C4-2B (cell line): ENCODE measurements around the gene RASA3.

Experiments
- H3K27ac ChIP-seq: fragments of 450-650 bp; 2 replicates; pipeline ENCODE4 v1.5.1; 2017
- ZFX ChIP-seq: fragments of 450-650 bp; IDR thresholded peaks from 2 replicates; pipeline ENCODE4 v1.6.1; 2017
- TF ChIP-seq, protein P1 (sequence below): fragments of 450-650 bp; conservative IDR thresholded peaks from 2 replicates; pipeline ENCODE4 v1.5.1; 2017; ENCODE audit warnings: mild to moderate bottlenecking

RASA3 gene

DNA sequence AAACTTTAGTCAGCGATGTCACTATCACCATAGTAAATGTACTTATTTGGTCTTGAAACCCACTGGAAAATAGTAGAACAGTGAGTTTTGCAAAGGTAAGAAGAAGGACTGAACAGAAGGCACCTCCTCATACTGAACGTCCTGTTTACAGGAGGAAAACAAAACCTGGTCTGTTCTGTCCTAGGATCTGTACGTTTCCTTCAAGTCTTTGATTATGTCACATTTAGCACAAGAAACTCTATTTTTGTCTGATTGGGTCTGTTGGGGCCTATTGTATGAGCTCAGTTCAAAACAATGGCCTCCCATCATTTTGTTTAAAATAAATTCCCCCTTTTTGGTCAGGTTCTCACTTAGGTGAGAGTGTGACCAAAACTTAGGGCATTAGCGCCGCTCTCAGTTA is 35.5 kb upstream of the RASA3 start:
- TF ChIP-seq, protein P1, sequence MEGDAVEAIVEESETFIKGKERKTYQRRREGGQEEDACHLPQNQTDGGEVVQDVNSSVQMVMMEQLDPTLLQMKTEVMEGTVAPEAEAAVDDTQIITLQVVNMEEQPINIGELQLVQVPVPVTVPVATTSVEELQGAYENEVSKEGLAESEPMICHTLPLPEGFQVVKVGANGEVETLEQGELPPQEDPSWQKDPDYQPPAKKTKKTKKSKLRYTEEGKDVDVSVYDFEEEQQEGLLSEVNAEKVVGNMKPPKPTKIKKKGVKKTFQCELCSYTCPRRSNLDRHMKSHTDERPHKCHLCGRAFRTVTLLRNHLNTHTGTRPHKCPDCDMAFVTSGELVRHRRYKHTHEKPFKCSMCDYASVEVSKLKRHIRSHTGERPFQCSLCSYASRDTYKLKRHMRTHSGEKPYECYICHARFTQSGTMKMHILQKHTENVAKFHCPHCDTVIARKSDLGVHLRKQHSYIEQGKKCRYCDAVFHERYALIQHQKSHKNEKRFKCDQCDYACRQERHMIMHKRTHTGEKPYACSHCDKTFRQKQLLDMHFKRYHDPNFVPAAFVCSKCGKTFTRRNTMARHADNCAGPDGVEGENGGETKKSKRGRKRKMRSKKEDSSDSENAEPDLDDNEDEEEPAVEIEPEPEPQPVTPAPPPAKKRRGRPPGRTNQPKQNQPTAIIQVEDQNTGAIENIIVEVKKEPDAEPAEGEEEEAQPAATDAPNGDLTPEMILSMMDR: no peak
- TF ChIP-seq ZFX: no peak
- no peak overlapping the region for H3K27ac ChIP-seq

DNA sequence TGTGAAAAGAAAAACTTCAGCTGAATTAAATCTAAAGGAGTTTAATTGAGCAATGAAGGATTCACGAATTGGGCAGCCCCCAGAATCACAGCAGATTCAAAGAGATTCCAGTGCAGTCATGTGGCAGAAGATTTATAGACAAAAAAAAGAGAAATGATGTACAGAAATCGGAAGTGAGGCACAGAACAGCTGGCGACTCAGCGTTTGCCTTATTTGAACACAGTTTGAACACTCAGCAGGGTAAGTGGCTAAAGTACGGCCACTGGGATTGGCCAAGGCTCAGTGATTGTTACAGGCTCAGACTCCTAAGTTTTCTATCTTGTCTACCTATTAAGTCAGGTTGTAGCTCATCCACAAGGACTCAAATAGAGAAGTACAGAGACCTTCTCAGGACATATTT is 35.0 kb upstream of the RASA3 start:
- H3K27ac ChIP-seq: no peak overlapping the region
- no peak for TF ChIP-seq ZFX
- TF ChIP-seq, protein P1: no peak

DNA sequence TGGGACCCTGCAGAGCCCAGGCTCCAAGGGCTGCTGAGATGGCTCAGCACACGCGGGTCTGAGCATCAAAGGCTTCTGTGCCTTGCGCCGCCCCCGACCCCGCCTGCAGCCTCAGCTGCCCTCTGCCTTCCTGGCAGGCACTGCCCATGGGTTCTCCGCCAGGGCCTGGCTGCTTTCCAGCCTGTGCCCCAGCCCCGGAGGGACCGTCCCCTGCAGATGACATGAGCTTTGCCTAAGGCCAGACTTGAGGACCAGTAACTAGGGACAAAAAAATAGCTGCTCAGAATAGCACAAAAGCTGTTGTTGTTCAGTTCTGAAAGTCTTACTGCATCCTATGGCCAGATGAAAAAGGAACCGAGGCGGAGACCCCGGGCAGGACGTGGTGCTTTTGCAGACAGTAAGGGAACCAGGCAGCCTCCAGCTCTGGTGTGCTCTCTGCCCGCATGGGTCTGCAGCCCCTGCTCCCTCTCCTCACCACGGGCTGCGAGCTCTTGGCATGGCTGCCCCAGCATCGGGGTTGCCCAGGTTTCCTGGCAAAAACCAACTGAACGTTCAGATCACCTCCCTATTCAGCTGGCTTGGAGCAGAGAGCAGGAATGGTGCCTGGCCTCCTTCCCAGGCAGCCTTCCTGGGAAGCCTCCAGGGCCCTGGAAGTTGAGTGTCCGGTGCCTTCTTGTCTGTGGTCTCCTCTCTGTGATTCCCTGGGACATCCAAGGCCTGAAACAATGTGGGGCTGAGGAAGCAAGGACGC is 34.1 kb upstream of the RASA3 start:
- H3K27ac ChIP-seq: no peak overlapping the region
- TF ChIP-seq ZFX: no peak
- TF ChIP-seq, protein P1: no peak

DNA sequence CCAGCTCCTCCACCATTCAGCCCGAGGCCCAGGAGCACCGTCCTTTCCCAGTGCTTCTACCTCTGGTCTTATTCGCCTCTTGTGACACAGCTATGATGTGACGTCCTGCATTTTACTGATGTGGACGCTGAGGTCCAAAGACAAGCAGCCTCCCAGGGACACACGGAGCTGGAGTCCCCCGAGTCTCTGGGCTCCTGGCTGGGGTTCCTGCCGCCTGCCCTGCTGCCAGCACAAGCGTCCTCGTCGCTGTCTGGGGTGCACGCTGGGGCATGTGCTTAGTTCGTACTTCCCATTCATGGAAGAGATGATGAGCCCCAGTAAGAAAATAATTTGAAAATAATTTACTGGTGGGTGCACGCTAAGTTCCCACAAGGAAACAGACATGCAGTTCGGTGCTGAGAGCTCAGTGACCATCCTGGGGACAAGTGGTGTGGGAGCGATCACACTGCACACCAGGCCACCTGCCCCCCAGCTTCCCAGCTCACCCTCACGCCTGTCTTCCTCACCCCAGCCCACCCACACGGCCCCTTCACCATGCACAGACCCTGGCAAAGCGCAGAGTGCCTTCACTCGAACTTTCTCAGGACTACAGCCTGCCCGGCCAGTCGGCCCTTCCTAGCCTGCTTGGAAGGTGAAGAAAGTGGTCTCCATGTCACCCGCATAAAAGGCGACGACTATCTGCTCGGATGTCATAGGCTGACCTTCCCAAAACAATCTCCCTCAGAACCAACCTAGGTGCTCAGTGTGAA is 32.4 kb upstream of the RASA3 start:
- H3K27ac ChIP-seq: no peak overlapping the region
- no peak for TF ChIP-seq ZFX
- TF ChIP-seq, protein P1: no peak

DNA sequence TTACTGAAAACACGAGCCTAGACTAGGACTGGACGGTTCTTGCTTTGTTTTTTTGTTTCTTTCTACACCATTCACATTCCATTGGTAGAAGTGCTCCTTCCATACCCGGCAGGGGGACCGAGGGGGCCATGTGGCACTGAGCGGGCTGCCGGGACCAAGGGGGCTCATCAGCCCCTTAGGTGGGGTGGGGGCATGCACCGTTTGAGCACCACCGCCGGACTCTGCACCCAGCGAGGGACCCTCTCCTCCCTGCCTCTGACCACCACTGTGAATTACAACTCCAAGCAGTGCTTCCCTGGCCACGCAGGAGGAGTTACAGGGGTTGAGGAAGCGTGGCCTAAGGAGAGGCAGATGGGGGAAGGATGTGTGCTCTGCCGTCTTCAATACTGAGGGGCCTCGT is 31.6 kb upstream of the RASA3 start:
- TF ChIP-seq, protein P1: no peak
- TF ChIP-seq ZFX: no peak
- H3K27ac ChIP-seq: no peak overlapping the region

DNA sequence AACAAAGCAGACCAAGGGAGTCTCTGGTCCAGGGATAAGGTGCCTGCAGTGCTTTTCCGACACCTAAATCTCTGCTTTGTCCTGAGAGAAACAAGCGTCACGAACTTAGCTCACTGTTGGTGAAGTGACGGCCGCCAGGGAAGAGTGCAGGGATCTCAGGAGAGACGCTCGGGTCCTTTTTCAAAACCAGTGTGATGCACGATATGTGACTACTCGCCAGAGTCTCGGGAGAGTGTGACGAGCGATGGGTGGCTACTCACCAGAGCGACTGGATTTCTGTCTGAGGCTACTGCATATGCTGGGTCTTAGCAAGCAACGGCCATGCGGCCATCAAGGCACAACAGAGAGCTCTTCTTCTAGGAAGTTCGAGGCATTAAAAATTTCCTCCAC is 30.1 kb upstream of the RASA3 start:
- TF ChIP-seq, protein P1: no peak
- no peak for TF ChIP-seq ZFX
- no peak overlapping the region for H3K27ac ChIP-seq
